NT2/D1 (cell line): Measurements from ENCODE around the gene AHSG.

Experiments
- DNase-seq: peaks from one replicate; pipeline ENCODE4 v3.0.0-alpha.2; 2011; ENCODE audit warnings: low read depth, low spot score
- H3K27me3 ChIP-seq: 2 replicates; pipeline ENCODE4 v1.6.0; 2011; ENCODE audit warnings: mild to moderate bottlenecking; ENCODE audit not compliant: insufficient read length, insufficient read depth
- H3K36me3 ChIP-seq: 2 replicates; pipeline ENCODE4 v1.6.1; 2011; ENCODE audit warnings: mild to moderate bottlenecking, low read length, mixed read lengths; ENCODE audit not compliant: insufficient read depth, insufficient read length
- H3K4me1 ChIP-seq: 2 replicates; pipeline ENCODE4 v1.5.1; 2011; ENCODE audit not compliant: insufficient read depth, insufficient read length
- H3K4me3 ChIP-seq: 2 replicates; pipeline ENCODE4 v1.5.1; 2011; ENCODE audit warnings: low read depth; ENCODE audit not compliant: insufficient read length
- H3K9ac ChIP-seq: 2 replicates; pipeline ENCODE4 v1.6.0; 2011; ENCODE audit warnings: low read depth; ENCODE audit not compliant: insufficient read length
- H3K9me3 ChIP-seq: 2 replicates; pipeline ENCODE4 v1.5.1; 2011; ENCODE audit warnings: mild to moderate bottlenecking, low read length; ENCODE audit not compliant: insufficient read depth
- SUZ12 ChIP-seq: IDR thresholded peaks from 2 replicates; pipeline ENCODE4 v1.6.1; 2011; ENCODE audit not compliant: insufficient read length, insufficient read depth; ENCODE audit errors: extremely low read depth
- YY1 ChIP-seq: IDR thresholded peaks from 2 replicates; pipeline ENCODE4 v1.6.1; 2011; ENCODE audit not compliant: insufficient read length, insufficient read depth
- ZNF274 ChIP-seq: IDR thresholded peaks from 2 replicates; pipeline ENCODE4 v1.6.1; 2011; ENCODE audit warnings: mild to moderate bottlenecking, low read depth, low read length

Gene AHSG

DNA sequence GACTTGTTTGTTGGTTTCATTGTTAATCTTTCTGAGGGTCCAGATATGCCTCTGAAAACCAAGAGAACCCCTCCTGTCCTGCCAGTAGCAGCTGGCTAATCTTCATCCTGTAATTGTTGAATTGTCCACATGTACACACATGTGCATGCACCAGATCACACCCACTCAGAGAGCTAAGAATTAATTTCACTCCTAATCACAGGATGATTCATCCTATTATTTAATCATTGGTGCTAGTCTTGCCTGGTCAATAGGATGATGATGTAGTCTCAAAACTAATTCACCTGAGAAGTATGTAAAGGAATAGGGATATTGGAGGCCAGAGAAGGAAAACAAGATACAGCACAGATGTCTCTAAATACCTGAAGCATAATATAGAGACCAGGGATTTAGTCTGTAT lies 7.8 kb upstream of the AHSG start:
- TF ChIP-seq ZNF274 (no peak), YY1 (no peak), SUZ12 (no peak)
- no peak overlapping the region for H3K4me3 ChIP-seq
- peaks cover 3% of the 10 kb centered on the region for H3K4me1 ChIP-seq
- no peaks in the 10 kb centered on the region for H3K27me3 ChIP-seq
- no peak overlapping the region for H3K9ac ChIP-seq
- no peaks in the 10 kb centered on the region for H3K9me3 ChIP-seq
- H3K36me3 ChIP-seq = no peaks in the 10 kb centered on the region
- DNase-seq = no peak

DNA sequence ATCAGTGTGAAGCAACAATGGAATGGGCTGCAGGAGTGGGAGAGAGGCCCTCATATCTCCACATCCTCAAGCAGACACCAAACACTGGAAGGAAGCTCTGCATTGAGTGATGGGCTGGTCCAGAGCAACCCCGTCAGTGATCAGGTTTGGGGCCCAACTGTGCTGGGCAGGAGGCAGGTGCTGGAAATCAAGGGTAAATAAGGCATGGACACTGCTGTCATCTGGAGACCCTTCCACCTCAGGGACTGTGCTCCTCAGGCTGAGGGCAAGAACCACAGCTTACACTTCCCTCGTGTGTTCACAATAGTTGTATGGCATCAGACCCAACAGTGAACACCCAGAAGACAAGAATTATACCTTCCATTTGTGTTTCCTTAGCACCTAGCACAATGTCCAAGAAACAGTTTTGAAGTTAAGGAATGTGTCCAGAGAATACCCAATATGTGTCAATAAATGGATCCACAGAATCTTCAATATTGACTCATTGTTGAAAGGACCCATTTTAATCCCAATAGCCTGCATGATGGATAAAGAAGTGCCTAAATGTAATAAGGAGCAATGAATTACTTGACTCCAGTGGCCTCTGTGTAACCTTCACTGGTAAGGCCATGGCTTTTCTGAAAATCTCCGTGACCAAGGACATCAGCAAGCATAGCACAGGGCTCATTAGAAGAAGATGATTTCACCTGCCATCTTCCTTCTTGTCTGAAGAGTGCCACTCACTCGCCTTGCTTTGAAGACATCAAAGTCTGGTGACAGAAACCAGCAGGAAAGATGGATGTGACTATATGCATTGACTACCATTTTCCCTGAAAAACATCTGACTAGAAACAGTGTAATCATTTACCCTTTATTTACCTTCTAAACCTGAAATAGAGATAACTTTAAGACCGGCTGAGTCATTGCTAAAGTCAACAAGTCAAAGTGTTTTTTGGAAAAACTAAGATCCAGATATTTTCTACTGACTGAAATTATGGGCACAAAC lies 7.0 kb upstream of the AHSG start:
- DNase-seq = no peak
- no peaks in the 10 kb centered on the region for H3K9me3 ChIP-seq
- no peak for TF ChIP-seq SUZ12
- no peak for TF ChIP-seq YY1
- no peak for TF ChIP-seq ZNF274

DNA sequence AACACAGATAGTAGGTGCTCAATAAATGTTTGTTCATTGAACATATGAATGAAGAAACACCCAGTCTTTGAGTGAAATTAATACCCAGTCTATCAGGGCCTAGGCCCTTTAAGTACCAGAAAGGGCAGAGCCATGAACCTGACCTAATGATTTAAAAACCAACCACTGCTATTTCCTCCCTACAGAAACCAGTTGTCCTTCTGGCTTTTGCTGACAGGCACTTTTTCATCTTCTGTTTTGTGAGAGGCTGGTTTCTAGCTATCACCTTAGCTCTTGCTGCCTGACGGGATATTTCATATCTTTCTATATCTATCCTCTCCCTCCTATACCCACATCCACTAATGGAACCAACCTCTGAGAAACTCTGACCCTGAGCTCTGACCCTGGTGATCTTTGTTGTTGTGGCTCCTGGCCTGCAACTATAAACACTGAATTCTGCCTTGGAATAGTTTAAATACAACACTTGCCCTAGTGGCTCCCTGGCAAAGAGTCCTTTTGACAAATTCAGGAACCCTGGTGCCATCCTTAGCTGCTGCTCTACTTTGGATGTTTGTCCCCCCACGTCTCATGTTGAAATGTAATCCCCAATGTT lies 4.1 kb upstream of the AHSG start:
- H3K9me3 ChIP-seq = no peaks in the 10 kb centered on the region
- DNase-seq = no peak
- H3K4me3 ChIP-seq = no peak overlapping the region
- no peaks in the 10 kb centered on the region for H3K27me3 ChIP-seq
- no peak for TF ChIP-seq YY1
- TF ChIP-seq ZNF274 = no peak
- no peak for TF ChIP-seq SUZ12
- no peaks in the 10 kb centered on the region for H3K36me3 ChIP-seq
- H3K4me1 ChIP-seq = no peaks in the 10 kb centered on the region
- no peak overlapping the region for H3K9ac ChIP-seq

More for the DNA sequence above, 7.0 kb upstream of the AHSG start:
- no peaks in the 10 kb centered on the region for H3K27me3 ChIP-seq
- peaks cover 3% of the 10 kb centered on the region for H3K4me1 ChIP-seq
- H3K36me3 ChIP-seq = no peaks in the 10 kb centered on the region
- H3K9ac ChIP-seq = no peak overlapping the region
- no peak overlapping the region for H3K4me3 ChIP-seq

DNA sequence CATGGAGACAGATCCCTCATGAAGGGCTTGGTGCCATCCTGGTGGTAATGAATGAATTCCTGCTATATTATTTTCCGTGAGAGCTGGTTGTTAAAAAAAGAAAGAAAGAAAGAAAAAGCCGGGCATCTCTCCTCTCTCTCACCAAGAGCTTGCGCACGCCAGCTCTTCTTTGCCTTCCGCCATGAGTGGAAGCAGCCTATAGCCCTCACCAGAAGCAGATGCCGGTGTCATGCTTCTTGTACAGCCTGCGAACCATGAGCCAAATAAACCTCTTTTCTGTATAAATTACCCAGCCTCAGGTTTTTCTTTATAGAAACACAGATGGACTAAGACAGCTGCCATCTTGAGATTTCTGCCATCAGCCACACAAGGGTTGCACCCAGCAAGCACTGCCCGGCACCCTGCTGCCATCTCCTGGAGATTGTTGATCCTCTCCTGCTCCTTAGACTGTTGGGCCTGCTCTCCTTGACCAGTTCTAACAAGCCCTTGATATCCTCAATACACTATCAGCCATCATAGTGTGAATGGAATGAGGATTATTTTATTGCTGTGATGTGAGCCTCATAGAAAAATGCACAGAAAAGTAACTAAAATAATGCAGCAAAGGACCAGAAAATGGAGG lies 3.5 kb upstream of the AHSG start:
- no peaks in the 10 kb centered on the region for H3K9me3 ChIP-seq
- H3K4me3 ChIP-seq = no peak overlapping the region
- no peak for DNase-seq
- no peaks in the 10 kb centered on the region for H3K36me3 ChIP-seq
- no peaks in the 10 kb centered on the region for H3K4me1 ChIP-seq
- no peak overlapping the region for H3K9ac ChIP-seq
- no peaks in the 10 kb centered on the region for H3K27me3 ChIP-seq
- TF ChIP-seq SUZ12 (no peak), ZNF274 (no peak), YY1 (no peak)

DNA sequence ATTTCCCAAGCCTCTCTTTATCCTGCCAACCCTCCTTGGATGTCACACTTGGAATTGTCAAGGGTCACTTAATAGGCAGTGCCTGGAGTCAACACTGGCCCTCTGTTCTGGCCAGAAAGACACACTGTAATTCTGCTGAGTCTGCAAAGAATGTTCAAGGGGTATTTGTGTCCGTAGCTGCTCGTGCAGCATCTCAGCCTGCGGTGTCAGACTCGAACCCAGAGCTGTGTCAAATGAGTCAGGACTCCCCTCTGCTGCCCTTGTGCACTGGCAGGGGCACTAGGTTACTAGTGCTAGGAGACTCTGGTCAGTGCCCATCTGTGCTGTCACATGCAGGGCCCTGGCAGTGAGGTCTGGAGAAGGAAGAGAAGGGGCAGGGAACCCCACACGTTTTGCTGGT lies 795 bp upstream of the AHSG start:
- H3K4me1 ChIP-seq = no peaks in the 10 kb centered on the region
- no peak overlapping the region for H3K9ac ChIP-seq
- no peak for TF ChIP-seq ZNF274
- no peaks in the 10 kb centered on the region for H3K9me3 ChIP-seq
- no peak for DNase-seq
- no peak overlapping the region for H3K4me3 ChIP-seq
- H3K27me3 ChIP-seq = peaks cover 2% of the 10 kb centered on the region
- no peaks in the 10 kb centered on the region for H3K36me3 ChIP-seq

DNA sequence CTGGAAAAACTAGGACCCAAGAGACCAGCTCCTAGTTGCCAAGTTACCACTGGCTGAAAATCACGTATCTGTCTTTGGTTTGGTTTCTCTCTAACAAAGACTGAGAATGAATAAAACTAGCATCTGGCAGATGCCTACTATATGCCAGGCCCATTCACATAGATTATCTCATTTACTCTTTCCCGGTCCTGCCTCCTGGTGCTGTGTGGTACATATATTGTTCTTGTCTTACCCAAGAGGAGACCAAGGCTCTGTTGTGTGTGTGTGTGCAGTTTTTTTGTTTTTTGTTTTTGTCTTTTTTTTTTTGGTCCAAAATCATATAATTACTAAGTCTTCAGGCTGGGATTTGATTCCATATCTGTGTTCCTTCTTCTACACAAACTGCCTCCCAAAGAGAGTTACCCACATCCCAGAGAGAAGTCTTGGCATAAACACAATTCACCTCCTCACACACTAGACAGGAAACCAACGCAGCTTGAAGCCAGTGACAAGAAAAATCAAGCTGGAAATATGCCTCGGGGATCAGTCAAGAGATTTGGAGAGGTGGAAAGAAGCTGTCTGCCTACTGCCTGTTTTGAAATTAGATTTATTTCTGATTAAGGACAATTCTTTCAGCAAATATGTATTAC lies 891 bp downstream of the AHSG start:
- Histone ChIP-seq H3K9ac (no peak overlapping the region), H3K4me1 (peaks cover 4% of the 10 kb centered on the region), H3K9me3 (no peaks in the 10 kb centered on the region), H3K4me3 (no peak overlapping the region), H3K27me3 (peaks cover 18% of the 10 kb centered on the region), H3K36me3 (no peaks in the 10 kb centered on the region)
- TF ChIP-seq ZNF274 (no peak), YY1 (no peak), SUZ12 (no peak)
- no peak for DNase-seq

DNA sequence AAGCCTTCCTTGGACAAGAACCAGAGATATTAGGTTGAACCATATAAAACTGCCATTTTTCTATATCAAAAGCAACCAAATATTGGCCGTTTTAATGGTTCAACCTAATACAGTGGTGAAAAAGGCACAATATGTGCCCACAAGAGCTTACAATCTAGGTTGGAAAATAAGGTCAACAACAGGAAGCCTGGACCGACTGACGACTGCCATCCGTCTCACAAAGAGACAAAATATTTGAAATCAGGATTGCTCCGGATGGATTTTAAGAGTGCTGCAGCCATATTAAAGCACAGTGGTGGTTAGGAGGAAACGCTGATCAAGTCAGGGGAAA lies 1.4 kb downstream of the AHSG start:
- Histone ChIP-seq H3K4me1 (peaks cover 4% of the 10 kb centered on the region), H3K9me3 (no peaks in the 10 kb centered on the region), H3K36me3 (no peaks in the 10 kb centered on the region), H3K27me3 (peaks cover 18% of the 10 kb centered on the region), H3K9ac (no peak overlapping the region), H3K4me3 (no peak overlapping the region)
- DNase-seq = no peak
- TF ChIP-seq YY1 = no peak
- TF ChIP-seq ZNF274 = no peak
- TF ChIP-seq SUZ12 = no peak
